Astrocyte (in vitro differentiated cells and primary cell): Measurements from ENCODE around the gene RAPGEF6.

ENCODE experiments used
- CTCF ChIP-seq: IDR thresholded peaks from 2 replicates; pipeline ENCODE4 v1.5.1; 2011; ENCODE audit warnings: low read depth, mild to moderate bottlenecking, inconsistent platforms, low read length, moderate library complexity; ENCODE audit not compliant: insufficient read depth
- EZH2 ChIP-seq: IDR thresholded peaks from 2 replicates; pipeline ENCODE4 v1.6.1; 2012; ENCODE audit warnings: mild to moderate bottlenecking, low read length, inconsistent platforms; ENCODE audit not compliant: insufficient read depth

- TF ChIP-seq EZH2 (no peak), CTCF (no peak)
Observed at GRCh38 chr5:131530706-131531331, 104.2 kb downstream of the RAPGEF6 start.
